Measurements from ENCODE around the gene PID1.

PID1 gene

GRCh38 chr2:229270551-229271410, at the start of gene PID1:
Gene PID1, minus strand, starts transcription at chr2:229271287. Its CDS starts 244 bp downstream, at chr2:229271043.
- DNase-seq: no peak

GRCh38 chr2:229319558-229319957, 48.5 kb upstream of the PID1 start:
- no peak for DNase-seq

GRCh38 chr2:229314117-229314516, 43.0 kb upstream of the PID1 start:
- DNase-seq: no peak

DNA sequence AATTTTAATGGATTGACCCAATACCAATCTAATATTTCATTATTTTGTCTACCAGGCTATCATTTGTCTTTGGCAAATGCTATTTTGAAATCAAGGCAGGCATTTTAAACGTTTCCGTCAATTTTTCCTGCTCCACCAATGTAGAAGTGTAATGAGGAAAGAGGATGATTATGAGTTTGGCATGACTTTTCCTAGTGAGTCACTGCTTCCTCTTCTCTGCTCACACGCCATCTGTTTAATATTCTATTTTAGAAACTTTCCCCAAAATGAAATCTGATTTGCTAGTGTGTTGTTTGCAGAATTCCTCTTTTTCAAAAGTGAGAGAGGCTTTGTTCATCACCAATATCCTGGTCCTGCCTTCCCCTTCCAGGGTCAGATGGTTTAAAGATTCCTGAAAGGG, 42.5 kb upstream of the PID1 start:
- DNase-seq: no peak

DNA sequence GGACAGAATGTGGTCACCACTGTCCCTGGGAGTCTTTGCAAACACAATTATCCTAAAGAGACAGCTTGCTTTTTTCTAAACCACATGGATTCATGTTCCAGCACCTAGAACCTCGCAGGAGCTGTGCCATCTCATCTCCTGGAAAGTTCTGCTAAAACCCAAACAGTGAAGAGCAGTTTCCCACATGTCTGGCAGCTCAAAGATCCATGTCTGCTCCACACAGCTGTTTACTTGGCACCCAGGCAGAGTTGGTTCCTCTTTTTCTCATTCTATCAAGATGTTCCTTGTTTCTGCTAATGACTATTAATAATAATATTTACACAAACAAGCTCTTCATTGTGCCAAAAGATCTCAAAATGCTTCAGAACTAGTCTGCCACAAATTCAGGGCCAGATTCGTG, 30.1 kb upstream of the PID1 start:
- no peak for DNase-seq

GRCh38 chr2:229300790-229301189, 29.7 kb upstream of the PID1 start:
- DNase-seq: no peak

GRCh38 chr2:229300371-229300770, 29.3 kb upstream of the PID1 start:
- no peak for DNase-seq

GRCh38 chr2:229297247-229297646, 26.2 kb upstream of the PID1 start:
- DNase-seq: no peak

DNA sequence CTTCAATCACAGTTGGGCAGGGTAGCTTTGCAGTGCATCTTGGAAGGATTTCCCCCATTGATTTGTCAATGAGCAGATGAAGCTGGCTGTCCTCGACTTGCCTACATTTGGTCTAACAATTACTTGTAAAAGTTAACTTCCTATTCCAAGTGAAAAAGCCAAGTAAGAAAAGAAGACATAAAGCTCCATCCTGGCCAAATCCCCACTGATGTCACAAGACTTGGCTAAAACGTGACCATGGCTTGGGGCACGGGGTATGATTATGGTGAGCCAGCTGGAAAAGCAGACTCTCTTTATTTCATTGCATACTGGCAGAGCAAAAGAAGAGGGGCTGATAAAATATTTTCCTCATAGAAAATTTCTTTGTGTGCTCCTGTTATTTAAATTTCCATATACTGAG, 25.4 kb upstream of the PID1 start:
- no peak for DNase-seq

DNA sequence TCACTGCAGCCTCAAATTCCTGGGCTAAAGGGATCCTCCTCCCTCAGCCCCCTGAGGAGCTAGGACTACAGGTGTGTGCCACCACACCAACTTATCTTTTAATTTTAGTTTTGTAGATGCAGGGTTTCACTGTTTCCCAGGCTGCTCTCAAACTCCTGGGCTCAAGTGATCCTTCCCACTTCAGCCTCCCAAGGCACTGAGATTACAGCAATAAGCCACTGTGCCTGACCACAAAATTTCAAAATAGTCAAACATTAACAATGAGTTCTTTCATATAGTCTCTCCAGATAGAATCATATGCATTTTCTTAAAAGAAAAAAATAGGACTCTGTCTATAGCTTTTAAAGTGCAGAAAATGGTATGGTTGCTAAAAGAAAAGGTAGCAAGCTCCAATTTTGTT, 24.9 kb upstream of the PID1 start:
- no peak for DNase-seq

- DNase-seq: no peak
These were observed 16.7 kb upstream of the PID1 start for GRCh38 chr2:229287823-229288222.

- no peak for DNase-seq
These were observed 11.9 kb upstream of the PID1 start for GRCh38 chr2:229282758-229283546.

DNA sequence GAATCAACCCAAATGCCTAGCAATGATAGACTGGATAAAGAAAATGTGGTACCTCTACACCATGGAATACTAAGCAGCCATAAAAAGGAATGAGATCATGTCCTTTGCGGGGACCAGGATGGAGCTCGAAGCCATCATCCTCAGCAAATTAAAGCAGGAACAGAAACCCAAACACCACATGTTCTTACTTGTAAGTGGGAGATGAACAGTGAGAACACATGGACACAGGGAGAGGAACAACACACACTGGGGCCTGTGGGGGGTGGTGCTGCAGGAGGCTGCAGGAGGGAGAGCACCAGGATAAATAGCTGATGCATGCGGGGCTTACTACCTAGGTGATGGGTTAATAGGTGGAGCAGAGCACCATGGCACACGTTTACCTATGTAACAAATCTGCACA, 8.4 kb upstream of the PID1 start:
- DNase-seq: no peak

GRCh38 chr2:229275506-229275905, 4.4 kb upstream of the PID1 start:
- no peak for DNase-seq

- DNase-seq: no peak
These were observed 2.7 kb upstream of the PID1 start for GRCh38 chr2:229273723-229274338.

- no peak for DNase-seq
These were observed 2.1 kb upstream of the PID1 start for GRCh38 chr2:229273006-229273722.

DNA sequence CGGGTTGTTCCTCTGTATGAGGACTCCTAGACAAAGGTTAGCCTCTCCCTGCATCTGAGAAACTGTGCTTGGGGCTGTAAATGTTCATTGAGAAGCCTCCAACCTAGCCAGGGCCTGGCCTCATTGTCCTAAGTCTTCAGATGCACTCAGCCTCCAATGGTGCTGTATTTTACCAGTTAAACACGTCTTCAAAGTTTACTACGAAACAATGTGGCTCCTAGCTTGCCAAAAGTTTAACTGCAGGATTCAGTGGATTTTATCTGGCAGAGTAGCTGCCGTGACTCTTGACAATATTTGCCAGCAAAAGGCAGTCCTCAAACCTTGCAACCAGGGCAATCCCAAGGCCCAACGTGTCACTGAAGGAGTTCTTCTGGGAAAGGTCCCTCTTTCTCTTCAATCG, 1.1 kb downstream of the PID1 start:
- DNase-seq: no peak

GRCh38 chr2:229269146-229269545, 1.9 kb downstream of the PID1 start:
- no peak for DNase-seq

- DNase-seq: no peak
These were observed 2.5 kb downstream of the PID1 start for GRCh38 chr2:229268626-229269025.

- no peak for DNase-seq
These were observed 4.0 kb downstream of the PID1 start for GRCh38 chr2:229267080-229267479.

DNA sequence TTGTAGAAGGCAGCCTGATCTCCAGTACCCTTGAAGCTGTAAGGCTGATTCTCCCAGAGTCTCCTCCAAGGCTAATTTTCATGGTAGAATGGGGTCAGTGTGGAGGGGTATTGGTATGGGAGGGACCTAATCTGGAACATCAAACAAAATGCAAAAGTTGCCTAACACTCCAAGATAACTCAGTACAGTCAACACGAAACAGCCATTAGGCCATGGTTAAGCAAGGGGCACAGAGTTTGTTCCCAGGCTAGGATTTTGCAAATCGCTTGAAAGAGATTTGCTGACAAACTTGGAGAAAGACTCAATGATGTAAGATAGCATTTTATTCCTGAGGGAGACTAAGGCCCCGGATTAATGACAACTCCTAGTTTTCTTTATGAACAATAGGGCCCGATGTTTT, 5.4 kb downstream of the PID1 start:
- no peak for DNase-seq

GRCh38 chr2:229261599-229261998, 9.5 kb downstream of the PID1 start:
- DNase-seq: no peak

DNA sequence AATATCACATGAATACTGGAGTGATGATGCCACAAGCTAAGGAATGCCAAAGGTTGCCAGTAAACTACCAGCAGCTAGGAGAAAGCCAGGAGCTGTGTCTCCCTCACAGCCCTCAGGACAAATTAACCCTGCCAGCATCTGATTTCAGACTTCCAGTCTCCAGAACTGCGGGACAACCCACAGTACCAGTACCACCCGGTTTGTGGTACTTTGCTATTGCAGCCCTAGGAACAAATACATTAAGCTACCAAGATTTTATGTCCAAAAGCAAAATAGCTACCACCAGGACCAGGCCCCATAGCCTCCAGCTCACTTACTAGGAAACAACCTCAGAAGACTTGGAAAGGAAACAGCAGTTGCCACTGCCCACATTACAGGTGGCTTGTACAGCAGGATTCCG, 10.0 kb downstream of the PID1 start:
- no peak for DNase-seq

Measured in activated CD4-positive, alpha-beta T cell treated with anti-CD3 and anti-CD28 coated beads, Interleukin-2, amount 50 U/mL, for 1 hour (primary cell).